IPS-NIHi11 (cell line): Measurements from ENCODE around the gene STX10.

Experiments
- DNase-seq: peaks from one replicate; pipeline ENCODE4 v3.0.0; 2012; ENCODE audit warnings: mixed read lengths, low spot score

Gene STX10

GRCh38 chr19:13119627-13120026 lies 30.5 kb downstream of the STX10 start:
- DNase-seq = no peak

- DNase-seq = peak; percentile 97
Measured at GRCh38 chr19:13118424-13119193, 31.6 kb downstream of the STX10 start.

- DNase-seq = peak; percentile 96
Measured at GRCh38 chr19:13117772-13118423, 32.3 kb downstream of the STX10 start, which contains the start of gene NACC1. TSS of gene NACC1 (plus strand) at chr19:13118264. CDS start at chr19:13135208, 16,944 bp downstream.

- no peak for DNase-seq
Measured at GRCh38 chr19:13117176-13117771, 32.9 kb downstream of the STX10 start.

DNA sequence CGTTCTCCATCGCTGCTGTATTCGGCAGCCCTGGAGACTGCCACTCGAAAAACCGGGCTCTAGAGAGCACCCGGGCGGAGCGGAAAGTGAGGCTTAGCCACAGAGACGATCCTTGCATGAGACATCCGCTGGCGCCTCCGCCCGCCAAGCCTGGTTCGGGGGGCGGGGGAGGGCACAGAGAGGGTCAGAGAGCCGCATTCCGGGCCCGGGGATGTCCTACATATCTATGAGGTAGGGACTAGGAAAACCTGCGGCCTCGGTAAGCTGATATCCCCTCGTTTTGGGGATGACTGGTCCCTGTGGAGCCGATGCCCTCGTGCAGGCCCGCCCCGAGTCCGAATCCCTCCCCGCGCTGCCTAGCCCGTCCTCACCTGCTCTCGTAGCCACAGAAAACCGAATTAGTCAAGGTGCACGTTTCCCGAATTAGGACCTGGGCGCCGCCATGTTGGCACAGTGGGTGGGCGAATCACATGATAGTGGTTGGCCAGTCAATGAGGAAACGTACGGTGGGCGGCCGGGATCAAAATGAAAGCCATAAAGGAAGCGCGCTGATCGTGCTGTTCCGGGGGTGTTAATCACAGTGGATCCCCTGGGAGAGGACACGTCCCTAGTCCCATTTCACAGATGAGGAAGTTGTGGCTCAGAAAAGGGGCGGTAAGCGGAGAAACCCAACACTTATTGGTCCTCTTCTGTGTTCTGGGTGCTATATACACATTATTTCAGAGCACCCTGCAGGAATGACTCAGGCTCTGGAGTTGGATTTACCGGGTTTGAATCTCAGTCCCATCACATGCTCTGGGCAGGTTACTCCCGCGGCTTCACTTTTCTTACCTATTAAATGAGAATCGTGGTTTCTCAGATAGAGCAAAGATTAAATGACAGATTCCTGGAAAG lies 33.6 kb downstream of the STX10 start, which contains the start of gene TRMT1:
Gene TRMT1 (minus strand): TSS at position 459 of the 894 bp plus-strand sequence. CDS start 341 bp downstream, at position 118.
- peak; percentile 87 for DNase-seq

- DNase-seq = no peak
Measured at GRCh38 chr19:13115936-13116281, 34.3 kb downstream of the STX10 start.

- no peak for DNase-seq
Measured at GRCh38 chr19:13112555-13112954, 37.6 kb downstream of the STX10 start.

GRCh38 chr19:13110099-13110610 lies 40.0 kb downstream of the STX10 start:
- no peak for DNase-seq

DNA sequence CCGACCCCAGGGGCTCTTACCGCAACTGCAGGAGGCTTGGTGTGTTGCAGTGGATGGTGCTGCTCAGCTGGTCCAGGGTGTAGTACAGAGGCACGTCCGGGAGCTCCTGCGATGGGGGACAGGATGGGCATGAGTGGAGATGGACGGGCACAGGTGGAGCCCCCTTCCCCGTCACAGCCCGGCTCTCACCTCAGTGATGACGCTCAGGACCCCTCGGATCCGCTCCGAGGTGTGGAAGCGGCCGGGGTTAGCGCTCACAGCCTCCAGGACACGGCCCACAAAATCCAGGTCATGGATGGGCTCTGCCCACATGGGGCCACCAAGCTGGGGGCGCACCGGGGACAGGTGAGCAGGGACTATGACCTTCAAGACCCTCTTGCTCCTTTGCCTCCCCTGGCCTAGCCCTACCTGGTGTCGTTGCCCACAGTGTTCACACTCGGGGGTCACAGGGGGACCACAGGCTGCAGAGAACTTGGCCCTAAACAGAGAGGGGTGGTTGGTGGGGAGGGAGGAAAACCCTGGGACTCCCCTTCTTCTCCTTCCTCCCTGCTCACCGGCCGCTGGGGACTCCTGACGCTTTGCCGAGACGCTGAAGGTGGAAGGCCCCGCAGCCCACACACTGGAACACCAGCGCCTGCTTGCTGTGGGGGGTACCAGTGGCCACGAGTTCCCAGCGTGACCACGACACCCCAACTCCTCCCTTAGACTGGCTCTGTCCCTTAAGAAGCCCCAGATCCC lies 40.6 kb downstream of the STX10 start:
- no peak for DNase-seq

GRCh38 chr19:13104848-13105711 lies 45.1 kb downstream of the STX10 start:
- no peak for DNase-seq

DNA sequence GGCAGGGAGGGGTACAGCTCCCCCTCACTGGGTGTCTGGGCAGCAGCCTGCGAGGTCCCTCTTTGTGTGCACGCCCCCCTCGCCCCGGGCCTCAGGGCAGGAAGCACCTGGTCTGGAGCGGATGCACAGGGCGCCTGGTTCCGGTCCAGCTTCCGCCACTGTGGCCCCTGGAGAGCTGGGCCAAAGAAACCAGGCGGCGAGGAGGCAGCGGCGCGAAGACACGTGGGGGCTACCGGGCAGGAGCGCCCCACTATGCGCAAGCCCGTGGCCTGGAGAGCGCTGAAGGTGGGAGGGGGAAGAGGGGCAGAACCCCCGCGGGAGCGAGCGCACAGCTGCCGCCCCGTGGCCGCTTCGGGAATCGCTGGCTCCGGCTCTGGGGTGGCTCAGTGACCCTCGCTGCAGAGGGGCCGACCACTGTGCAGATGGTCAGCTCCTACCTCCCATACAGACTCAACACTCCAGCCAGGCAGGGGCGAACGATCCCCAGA lies 45.8 kb downstream of the STX10 start:
- DNase-seq = peak; percentile 89

DNA sequence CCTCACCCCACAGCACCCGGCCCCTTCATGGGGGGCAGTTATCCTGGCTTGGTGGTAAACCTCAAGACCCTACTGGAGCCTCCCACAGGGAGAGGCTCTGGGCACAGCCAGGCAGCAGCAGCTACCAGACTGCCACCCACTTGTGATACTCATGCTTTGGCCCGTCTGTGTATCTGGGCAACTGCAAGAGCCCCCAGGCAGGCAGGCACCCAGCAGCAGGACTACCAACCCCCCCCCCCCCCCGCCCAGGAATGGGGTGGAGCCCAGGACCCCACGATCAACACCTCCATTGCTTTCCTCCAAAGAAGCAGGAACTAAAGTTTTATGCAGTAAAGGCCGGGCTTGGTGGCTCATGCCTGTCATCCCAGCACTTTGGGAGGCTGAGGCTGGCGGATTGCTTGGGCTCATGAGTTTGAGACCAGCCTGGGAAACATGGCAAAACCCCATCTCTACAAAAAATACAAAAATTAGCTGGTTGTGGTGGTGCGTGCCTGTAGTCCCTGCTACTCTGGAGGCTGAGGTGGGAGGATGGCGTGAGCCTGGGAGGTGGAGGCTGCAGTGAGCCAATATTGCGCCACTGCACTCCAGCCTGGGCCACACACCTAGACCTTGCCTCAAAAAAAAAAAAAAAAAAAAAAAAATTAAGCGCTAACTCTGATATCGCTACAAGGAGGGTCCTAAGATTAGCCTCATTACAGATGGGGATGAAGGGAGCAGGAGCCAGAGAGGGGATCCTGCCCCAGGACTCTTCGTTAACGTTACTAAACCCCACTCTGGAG lies 46.4 kb downstream of the STX10 start:
- no peak for DNase-seq

DNA sequence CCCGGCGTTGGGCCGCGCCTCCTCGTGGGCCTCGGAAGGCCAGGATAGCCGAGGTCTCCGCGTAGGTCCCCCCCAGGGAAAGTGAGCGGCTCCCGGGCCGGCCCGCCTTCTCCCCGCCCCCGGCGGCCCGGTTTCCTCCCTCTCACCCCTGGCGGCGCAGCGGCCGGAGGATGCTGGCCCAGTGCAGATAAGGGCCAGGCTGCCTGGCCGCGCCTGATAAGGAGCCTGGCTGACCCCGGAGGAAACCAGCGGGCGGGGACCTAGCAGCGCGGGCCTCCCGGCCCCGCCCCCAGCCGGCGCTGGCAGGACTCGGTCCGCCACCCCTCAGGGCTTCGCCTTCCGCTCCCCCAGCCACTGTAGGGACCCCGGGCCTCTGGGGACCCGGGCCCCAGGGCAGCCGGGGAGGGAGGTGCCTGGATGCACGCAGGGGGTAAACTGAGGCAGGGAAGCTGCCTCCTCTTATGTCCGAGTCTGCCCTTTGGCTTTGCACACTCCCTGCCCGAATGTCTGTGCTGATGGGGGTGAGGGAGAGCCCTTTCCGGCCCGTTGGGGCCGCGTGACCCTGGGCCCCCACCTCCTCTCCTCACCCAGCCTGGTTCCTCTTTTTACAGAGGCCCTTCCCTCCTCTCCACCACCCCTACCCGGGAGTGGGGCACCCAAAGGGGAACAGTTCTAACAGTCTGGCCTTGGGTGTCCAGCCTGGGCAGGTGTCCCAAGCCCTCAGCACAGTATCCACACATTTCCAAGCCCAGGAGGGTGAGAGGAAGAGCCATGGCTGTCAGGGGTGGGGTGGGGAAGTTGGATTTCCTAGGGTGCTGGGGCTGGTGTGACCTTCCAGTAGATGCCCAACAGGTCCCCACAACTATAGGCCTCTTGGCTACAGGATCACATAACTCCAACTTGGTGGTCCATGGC lies 47.3 kb downstream of the STX10 start, which contains the start of gene LYL1:
Gene LYL1 (minus strand): TSS at position 193 of the 915 bp plus-strand sequence. CDS start 1,687 bp downstream, outside the sequence.
- DNase-seq = peak; percentile 77

DNA sequence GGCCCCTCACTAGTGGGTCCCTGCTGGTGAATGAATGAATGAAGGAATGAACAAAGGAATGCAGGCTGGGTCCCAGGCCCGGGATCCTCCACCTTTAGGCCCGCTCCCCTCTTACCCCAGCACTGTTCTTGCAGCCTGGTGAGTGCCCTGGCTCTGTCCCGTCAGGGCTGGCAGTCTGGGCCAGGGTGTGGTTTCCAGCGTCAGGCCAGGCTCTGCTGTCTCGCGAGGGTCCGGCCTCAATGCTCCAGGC lies 47.8 kb downstream of the STX10 start:
- no peak for DNase-seq

- DNase-seq = no peak
Measured at GRCh38 chr19:13101590-13102415, 48.4 kb downstream of the STX10 start.

DNA sequence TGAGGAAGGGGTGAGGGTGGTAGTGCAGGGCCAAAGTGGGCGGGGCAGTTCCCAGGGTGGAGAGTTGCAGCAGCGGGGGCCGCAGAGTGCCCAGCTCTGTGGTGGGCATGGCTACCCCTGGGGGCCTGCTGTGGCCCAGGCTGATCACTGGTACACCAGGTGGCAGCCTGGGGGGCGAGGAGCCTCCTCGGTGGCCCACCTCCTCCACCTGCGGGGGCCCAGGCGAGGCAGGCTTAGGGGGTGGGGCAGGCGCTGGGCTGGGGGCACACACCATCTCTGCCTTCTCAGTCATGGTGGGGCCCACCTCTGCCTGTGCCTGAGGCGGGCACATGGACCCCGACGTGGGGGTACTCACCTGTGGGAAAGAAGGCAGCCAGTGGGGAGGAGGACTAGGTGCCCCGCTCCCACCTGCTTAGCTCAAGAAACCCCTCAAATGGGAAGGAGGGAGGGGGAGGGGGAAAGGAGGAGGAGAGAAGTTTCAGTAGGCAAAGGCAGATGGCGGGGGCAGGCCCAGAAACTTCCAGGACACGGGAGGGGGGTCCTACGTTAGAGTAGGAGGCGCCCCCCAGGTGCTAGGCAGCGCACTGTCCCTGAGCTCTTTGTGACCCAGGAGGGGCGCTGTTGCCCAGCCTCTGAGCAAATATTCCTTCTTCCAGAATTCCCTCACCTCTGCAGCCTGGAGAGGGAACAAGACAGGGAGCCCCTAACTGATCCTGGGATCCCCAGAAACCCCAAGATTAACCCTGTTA lies 49.2 kb downstream of the STX10 start:
- no peak for DNase-seq
